HG02610 (cell line): ENCODE data around the gene SEMA4A.
"Not testable (repeated sequence)": the region's sequence is repeated elsewhere in the genome, so short reads cannot be mapped to it uniquely, and the experiment has no call there.

Experiments
- ATAC-seq: cut with Tn5 transposase; IDR thresholded peaks from one replicate; pipeline ENCODE4 v1.9.1; 2021; ENCODE audit warnings: mild to moderate bottlenecking, moderate library complexity; ENCODE audit not compliant: unreplicated experiment

Gene SEMA4A

DNA sequence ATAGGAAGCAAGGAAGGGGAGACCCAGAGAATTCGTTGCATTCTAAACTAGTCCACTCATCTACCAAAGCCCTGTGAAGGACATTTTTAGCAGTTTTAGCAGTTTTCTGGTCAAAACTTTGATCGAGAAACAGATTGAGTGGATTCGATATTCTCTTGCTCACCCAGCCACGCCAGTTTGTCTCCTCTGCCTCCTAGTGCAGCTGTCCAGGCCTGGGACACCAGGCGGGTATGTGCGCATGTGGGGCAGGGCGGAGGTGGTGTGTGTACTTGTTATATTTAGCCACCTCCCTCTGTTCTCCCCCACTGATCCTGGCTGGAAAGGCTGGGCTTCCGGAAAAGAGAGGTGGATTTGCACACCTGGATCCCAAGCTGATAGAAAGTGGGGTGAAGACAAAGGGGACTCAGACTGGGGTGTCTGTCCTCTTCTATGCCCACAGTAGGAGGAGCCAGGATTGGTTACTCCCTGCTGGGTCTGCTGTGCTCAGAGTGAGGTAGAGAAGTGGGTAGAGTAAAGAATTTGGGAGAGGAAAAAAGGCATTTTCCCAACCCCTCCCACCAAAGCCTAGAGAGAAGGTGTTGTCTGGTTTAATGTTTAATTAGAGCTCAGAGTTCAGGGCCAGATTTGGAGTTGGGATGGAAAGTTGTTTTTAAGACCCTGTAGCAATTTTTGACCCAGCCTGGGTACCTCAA is 35.1 kb upstream of the SEMA4A start:
- no peak for ATAC-seq

DNA sequence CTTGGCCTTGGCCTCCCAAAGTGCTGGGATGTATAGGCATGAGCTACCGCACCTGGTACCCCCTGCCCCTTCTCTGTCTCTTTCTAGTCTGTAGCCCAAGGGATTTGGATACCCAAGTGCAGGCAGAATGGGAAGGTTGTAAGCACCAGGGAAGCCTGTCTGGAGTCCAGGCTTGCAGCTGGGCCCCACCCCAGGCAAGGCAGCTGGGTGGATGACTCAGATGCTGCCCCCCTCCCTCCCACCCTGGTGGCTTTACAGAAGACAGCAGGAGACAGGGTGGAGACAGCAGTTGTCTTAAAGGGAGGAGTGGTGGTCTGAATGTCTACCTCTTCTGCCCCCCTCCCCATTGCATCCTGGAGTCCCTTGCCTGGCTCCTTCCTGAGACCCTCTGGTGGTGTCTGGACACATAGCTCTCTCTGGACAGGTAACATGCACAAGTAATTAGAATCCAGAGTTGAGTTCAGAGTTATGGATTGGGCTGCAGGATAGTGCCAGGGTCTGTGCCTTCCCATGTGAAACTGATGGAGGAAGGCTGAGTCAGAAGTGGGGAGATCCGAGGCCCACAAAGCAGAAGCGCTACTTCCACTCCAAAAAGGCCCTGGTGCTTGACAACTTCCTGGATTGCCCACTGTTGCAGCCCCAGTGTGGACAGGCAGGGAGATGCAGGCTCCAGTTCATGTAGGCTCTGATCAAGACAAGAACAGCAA is 33.7 kb upstream of the SEMA4A start:
- ATAC-seq = no peak

DNA sequence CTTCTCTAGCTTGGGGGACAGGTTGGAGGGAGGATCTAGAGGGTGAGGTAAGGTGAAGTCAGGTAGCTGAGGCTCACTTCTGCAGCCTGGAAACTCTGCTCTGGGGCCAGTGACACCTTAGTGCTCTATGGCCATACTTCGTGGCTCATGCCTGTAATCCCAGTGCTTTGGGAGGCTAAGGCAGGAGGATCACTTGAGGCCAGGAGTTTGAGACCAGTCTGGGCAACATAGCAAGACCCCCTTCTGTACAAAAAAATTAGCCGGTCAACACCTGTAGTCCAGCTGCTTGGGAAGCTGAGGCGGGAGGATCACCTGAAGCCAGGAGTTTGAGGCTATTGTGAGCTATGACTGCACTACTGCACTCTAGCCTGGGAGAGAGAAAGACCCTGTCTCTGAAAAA is 33.1 kb upstream of the SEMA4A start:
- ATAC-seq = no peak

DNA sequence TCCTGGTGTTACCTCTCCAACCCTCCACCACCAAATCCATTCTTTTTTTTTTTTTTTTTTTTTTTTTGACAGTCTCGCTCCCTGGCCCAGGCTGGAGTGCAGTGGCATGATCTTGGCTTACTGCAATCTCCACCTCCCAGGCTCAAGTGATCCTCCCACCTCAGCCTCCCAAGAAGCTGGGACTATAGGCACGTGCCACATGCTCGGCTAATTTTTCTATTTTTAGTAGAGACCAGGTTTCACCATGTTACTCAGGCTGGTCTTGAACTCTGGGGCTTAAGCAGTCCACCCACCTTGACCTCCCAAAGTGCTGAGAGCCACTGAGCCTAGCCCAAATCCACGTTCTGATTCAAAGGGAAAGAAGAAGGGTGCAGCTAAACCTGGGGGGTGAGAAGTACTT is 32.4 kb upstream of the SEMA4A start:
- ATAC-seq = not testable (repeated sequence)

DNA sequence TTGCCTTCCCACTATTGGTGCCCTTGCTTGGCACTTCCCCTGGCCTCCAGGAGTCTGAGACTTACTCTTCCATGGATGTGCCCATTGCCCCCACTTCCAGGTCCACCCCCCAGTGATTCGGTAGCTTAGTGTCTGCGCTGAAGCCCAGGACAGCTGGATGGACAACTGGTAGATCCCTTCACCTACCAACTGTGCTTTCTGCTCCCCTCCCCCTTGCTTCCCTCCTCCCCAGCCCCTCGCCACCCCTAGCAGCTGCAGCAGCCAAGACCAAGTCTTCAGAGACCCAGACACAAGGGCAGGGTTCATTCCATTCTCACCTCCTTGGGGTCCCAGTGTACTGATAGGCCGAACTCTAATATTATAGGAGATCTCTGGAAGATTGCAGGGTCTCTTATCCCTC is 31.9 kb upstream of the SEMA4A start:
- ATAC-seq = no peak

DNA sequence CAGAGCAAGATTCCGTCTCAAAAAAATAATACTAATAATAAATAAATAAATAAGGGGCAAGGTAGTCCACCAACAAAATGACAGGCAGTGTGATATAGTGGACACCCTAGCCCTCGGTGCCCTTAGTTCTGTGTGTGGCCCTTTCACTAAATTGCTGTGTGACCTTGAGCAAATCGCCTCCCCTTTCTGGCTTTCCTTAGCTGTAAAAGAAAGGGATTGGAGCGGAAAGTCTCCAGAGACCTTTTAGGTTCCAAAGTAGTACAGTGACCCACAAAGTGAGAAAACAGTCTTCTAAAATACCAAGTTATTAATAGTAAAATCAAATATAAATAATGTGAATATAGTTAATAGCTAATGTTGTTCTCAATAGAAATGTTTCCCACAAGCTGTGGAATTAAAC is 31.3 kb upstream of the SEMA4A start:
- no peak for ATAC-seq

DNA sequence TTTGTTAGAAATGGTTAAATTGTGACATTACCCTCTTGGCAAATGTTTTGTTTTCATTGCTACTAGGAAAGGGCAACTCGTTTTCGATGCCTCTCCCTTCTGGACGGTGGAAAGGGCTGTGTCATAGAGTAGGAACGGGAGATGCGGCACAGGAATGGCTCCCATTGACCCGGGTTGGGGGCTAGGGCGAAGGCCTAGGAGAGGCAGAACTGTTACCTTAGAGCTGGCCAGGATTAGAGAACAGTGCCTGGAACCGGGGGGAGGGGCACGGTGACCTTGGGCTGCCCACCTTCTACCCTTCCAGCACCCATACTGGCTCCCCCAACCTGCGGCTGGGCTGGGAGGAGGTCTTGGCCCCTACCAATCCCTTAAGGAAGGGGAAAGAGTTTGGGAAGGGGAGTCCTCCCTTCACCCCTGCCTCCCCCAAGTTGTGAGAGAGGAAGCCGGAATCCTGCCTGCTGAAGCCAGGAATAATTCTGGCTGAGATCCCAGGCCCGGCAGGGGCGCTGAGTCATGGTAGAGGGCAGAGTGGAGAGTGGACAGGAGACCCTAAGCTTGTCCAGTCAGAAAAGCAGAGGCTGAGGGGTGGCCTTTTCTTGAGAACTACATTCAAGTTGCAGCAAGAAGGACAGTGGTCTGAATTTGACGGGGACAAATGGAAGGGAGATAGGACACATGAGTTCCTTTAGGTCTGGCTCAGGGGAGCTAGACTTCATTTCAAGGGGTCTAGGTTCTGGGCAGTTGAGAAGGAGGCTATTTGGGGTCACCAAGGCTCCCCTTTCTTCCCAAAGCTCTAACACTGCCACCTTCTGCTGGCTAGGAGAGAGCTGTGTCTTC is 30.6 kb upstream of the SEMA4A start:
- ATAC-seq = no peak

DNA sequence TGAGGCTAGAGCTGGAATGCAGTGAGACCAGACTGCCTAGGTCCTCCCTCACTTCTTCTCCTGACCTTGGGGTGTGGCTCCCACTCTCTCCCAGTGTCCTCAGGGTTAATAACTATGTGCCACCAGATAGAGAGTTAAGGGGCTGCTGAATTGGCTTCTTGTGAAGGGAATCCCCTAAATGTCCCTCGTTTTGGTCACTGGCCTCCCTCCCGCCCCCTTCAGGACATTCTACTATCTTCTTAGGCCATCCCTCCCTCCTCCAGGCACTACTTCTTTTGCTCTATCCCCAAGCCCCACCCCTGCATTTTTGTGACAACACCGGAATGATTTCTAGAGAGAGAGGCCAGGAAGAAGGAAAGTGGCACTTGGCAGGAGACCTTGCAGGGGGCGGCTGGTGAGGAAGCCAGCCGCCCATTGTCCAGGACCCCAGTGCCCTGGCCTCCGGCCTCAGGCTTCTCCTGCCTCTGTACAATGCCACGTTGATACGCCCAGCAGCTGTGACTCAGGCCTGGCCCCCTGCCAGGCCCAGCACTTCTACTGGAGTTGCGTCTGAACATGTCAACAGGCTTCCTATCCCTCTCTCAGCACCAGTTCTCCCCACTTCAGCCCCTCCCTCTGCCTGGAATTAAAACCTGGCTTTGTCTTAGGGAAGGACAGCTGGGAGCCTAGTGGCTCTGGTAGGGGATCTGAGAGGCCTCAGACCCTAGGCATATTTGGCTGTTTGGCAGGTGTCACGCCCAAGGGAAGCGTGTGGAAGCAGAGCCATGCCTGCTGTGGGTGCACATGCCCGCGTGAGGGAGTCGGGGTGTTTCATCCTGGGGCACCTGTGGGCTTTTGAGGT is 29.8 kb upstream of the SEMA4A start:
- no peak for ATAC-seq

DNA sequence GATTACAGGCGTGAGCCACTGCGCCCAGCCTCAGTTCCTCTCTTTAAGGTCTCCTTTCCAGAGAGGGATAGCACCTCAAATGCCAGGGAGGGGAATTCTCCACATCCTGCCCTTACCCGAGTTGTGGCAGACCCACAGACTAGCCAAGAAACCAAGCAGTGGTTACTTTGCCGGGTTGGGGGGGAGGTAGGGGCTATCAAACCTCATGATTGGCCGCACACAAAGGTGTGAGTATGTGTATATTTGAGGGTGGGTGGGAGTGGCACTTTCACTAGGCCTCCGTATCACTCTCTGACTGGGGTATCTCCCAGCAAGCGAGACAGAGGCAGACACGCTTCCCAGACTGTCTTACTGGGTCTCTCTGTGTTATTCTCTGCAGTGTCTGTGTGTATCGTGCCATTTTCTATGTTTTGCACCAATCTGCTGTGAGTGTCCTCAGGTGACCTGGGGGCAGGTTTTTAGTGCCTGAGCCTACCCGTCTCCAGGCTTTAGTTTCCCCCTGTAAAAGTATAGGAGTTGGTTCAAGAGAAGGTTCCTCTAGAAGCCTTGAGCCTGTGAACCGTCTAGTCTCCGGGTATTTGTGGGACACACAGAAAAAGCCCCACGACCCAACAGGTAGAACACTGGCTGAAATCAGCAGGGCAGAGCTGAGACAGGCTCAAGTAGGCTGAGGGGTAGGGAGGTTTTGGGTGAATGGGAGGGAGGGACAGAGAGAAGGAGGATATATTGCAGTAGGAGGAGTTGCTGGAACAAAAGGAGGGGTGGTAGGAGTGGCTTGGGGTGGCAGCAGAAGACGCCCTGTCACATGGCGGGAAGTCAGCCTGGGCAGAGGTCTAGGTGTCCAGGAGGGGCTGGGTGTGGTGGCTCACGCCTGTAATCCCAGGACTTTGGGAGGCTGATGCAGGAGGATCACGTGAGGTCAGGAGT is 28.6 kb upstream of the SEMA4A start:
- ATAC-seq = no peak

DNA sequence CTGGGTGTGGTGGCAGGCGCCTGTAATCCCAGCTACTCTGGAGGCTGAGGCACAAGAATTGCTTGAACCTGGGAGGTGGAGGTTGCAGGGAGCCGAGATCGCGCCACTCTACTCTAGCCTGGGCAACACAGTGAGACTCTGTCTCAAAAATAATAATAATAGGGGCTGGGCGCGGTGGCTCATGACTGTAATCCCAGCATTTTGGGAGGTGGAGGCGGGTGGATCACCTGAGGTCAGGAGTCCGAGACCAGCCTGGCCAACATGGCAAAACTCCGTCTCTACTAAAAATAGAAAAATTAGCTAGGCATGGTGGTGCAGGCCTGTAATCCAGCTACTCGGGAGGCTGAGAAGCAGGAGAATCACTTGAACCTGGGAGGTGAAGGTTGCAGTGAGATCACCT is 27.8 kb upstream of the SEMA4A start:
- ATAC-seq = not testable (repeated sequence)

DNA sequence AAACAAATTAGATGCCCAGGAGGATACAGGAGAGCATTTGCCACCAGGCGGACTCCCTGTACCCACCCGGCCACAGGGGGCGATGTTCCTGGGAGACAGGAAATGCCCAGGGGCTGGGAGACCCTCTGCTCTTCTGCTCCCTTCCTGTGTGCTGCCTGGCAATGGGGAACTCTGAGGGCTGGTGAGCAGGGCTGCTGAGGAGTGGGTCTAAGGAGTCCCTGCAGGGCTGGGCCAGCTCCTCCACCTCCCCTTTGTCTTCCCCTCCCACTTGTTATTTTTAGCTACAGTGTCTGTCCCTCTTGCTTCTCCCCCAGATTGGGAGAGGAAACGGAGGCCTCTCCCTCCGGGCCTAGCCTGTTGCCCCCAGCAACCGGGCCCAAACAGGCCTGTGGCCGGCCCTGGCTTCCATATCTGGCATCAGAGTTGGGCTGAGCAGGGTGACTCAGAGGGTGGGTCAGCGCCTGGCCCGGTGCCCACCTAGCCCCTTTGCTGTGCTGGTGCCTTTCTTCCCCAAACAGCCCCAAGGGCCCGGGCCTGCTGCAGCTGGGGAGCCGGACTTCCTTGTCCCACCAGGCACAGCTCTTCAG is 27.2 kb upstream of the SEMA4A start:
- peak; percentile 30 for ATAC-seq

DNA sequence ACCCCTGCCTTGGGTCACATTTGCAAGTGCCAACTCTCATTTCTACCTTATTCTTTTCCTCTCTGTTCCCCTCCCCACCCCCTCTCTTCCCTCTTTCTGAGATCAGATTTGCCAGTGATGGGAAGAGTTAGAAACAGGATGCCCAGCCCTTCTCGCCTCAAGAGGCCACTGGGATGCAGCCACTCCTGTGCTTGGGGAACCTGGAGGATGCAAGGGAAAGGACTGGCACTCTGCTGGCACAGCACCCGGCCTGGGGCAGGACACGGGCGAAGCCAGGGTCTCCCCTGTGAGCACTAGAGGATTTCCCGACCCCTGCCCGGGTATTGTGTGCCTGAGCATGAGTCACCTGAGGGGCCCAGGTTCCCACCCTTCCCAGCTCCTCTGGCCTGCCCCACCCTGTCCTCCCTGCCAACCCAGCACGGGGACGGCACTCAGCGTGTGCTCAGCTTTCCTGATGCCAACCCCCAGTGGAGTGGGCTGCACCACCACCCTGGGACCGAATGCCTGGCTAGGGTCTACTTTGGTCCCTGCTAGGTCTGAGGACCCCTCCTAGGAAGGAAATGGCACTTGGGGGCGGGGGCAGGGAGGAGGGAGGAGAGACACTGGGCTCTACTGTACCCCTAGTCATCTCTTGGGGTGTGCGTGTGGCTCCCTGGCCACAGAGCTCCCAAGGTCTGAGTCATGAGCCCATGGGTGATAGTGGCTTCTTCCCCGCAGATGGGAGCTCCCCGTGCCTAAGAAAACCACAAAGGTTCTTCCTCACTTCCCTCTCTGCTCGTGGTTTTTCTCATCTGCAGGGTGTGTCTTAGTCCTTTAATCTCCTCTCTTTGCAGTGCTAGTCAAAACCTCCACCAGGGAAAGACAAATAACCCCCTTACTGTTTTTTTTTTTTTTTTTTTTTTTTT is 26.5 kb upstream of the SEMA4A start:
- peak; percentile 50 for ATAC-seq

DNA sequence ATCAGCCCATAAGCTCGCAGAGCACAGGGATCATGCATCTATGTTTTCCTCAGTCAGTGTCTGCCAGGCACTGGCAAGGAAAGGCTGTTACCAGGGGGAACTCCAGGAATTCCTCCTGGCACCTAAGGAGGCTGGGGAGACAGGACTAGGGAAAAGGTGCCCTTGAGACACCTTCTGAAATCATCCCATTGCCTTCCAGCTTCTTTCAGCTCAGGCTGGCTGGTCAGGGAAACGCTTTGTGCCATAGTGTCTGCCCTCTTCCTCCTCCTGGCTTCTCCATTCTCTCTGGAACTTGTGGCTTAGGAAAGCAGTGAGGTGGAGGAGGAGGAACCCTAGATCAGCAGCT is 25.1 kb upstream of the SEMA4A start:
- no peak for ATAC-seq

DNA sequence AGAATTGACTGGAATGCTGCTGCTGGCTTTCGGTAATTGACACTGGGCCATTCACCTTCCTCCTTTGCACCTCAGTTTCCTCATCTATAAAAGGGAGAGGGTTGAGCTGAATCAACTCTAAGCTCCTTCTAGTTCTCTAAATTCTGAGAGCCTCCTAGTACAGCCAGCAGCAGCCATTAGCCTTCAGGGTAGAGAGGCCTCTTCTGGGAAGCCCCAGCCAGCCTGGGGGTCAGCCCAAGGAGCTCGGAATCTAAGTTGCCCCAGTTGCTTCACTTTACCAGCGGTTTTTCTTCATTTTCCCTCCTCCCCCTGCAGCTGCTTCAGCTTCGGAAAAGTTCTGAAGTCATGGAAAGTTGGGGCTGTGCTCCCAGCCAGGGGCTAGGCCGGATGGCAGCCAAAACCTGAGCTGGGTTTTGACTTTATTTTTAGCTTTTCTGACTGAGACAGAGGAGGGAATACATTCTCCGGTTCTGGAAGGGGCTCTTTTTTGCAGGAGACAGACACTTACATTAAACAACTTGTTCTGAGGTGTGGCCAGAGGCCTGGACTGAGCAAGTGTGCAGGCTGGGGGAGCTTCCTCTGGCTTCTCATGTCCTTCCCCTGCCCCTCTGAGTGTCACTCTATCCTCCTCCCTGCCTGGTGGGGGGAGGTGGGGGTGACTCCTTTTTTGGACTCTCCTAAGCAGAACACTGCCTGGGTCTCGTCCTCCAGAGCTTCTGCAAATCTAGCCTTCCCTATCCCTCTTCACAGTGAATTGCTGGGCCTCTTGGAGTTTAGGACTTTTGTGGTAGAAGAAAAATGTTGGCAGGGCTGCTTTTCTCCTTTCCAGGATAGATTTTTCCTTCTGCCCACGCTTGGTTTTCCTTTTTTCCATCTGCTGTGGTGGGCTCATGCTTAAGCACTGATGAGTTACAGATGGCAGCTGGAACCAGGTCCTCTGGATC is 24.5 kb upstream of the SEMA4A start:
- no peak for ATAC-seq

DNA sequence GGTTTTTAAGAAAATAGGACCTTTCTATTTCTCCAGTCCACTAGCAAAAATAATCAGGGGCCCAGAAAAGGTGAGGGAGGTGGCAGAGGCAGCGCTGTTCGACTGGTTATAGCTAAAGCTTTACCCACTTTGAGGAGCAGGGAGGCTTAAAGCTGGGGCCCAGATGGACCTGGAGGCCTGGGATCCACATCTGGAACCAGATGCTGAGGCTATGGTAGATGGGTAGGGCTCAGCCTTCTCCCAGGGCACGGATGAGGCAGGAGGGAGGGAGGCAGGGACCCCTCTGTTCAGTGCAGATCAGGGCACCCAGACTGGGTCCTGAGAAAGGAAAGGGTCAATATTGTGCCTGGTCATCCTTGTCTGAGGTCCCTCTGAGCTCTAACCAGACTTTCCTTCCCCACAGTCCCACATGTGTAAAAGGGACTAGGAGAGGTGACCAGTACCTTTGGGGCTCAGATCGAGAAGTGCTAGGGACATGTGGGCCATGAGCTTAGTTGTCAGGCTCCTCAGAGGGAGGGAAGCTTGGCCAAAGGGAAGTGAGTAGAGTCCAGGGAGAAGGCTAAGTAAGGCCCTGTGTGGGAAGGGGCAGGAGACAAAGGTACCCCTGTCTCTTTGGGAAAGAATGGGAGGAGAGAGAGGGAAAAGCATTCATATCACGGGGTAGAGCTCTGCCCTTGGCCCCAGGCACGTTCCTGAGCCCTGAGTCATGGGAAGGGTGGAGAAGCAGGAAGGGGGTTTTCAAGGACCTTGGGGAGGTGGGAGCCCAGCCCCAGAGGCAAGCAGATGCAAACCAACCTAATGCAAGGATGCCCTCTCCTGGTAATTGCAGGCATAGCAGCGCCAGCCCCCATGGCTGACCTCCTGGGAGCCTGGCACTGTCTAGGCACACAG is 23.5 kb upstream of the SEMA4A start:
- no peak for ATAC-seq

DNA sequence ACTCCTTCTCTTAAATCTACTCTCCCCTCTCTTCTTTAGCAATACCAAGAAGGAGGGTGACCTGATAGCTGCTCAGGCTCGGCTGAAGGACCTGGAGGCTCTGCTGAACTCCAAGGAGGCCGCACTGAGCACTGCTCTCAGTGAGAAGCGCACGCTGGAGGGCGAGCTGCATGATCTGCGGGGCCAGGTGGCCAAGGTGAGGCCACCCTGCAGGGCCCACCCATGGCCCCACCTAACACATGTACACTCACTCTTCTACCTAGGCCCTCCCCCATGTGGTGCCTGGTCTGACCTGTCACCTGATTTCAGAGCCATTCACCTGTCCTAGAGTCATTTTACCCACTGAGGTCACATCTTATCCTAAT is 22.8 kb upstream of the SEMA4A start:
- ATAC-seq = no peak
